SK-N-SH (cell line): ENCODE measurements around the gene UGCG. TPM values are rescaled to one million over a fixed set of nuclear protein-coding genes. Genes with fewer than 3 reads are reported as not detected.

Source experiments
- CTCF ChIA-PET: fragments of 300-600, 350-600 bp; formaldehyde crosslinking; extraction: SDS; loops from one replicate; lab custom pipeline; 2021; lab: Yijun Ruan, JAX
- POLR2A ChIA-PET: fragments of 350-600 bp; sonication (Branson Sonifier 250); formaldehyde crosslinking; extraction: SDS; loops from one replicate; lab custom pipeline; 2020; ENCODE audit warnings: antibody characterized with exemption, inconsistent platforms; lab: Yijun Ruan, JAX
- DNase-seq: peaks from one replicate; pipeline ENCODE4 v3.0.0; 2012
- H2AFZ ChIP-seq: fragments of 200-600 bp; sonication (generic); 2 replicates; pipeline ENCODE4 v1.8.1; 2016; ENCODE audit warnings: antibody characterized with exemption, mild to moderate bottlenecking, low read depth
- H3F3A ChIP-seq: fragments of 200-600 bp; sonication (generic); replicated peaks from 2 replicates; pipeline ENCODE3; 2016; ENCODE audit warnings: antibody characterized with exemption, mild to moderate bottlenecking; ENCODE audit not compliant: insufficient read depth
- H3K27ac ChIP-seq, 2 experiments: fragments of 200-500 bp in 1 of 2; fragments of 200-600 bp in 1 of 2; sonication (Bioruptor generic) in 1 of 2; sonication (generic), shearing (Covaris generic) in 1 of 2; 2 replicates each; pipeline versions ENCODE4 v1.5.1 to v1.6.1; 2014 to 2016; ENCODE audit warnings: low read depth in 2 of 2, inconsistent platforms in 1 of 2, low read length in 1 of 2, mild to moderate bottlenecking in 1 of 2, mixed read lengths in 1 of 2
- H3K27me3 ChIP-seq: fragments of 200-600 bp; sonication (generic), shearing (Covaris generic); 2 replicates; pipeline ENCODE4 v1.6.1; 2016; ENCODE audit warnings: mixed run types; ENCODE audit not compliant: insufficient read depth
- H3K36me3 ChIP-seq, 2 experiments: fragments of 200-500 bp in 1 of 2; fragments of 200-600 bp in 1 of 2; sonication (Bioruptor generic) in 1 of 2; sonication (generic) in 1 of 2; replicated peaks in 1 of 2; 2 replicates each; pipeline versions ENCODE3 to v1.5.1; 2014 to 2016; ENCODE audit warnings: low read length in 1 of 2, mild to moderate bottlenecking in 1 of 2; ENCODE audit not compliant: insufficient read depth in 2 of 2, control insufficient read depth in 1 of 2
- H3K4me1 ChIP-seq, 2 experiments: fragments of 200-500 bp in 1 of 2; fragments of 200-600 bp in 1 of 2; sonication (Bioruptor generic) in 1 of 2; sonication (generic), shearing (Covaris generic) in 1 of 2; 2 replicates each; pipeline versions ENCODE4 v1.5.1 to v1.6.1; 2014 to 2016; ENCODE audit warnings: low read depth in 1 of 2, low read length in 1 of 2, mixed run types in 1 of 2; ENCODE audit not compliant: insufficient read depth in 2 of 2, control insufficient read depth in 1 of 2
- H3K4me2 ChIP-seq: fragments of 200-600 bp; sonication (generic), shearing (Covaris generic); 2 replicates; pipeline ENCODE4 v1.6.1; 2017; ENCODE audit warnings: mixed run types
- H3K4me3 ChIP-seq, 2 experiments: fragments of 200-500 bp in 1 of 2; fragments of 200-600 bp in 1 of 2; sonication (Bioruptor generic) in 1 of 2; sonication (generic), shearing (Covaris generic) in 1 of 2; 2 replicates each; pipeline versions ENCODE4 v1.5.1 to v1.8.1; 2014 to 2016; ENCODE audit warnings: low read depth in 2 of 2, inconsistent platforms in 1 of 2, low read length in 1 of 2, mild to moderate bottlenecking in 1 of 2, mixed read lengths in 1 of 2, moderate library complexity in 1 of 2
- H3K79me2 ChIP-seq: fragments of 200-600 bp; sonication (generic); 2 replicates; pipeline ENCODE4 v1.8.1; 2017; ENCODE audit warnings: mild to moderate bottlenecking; ENCODE audit not compliant: insufficient read depth
- H3K9ac ChIP-seq: fragments of 200-600 bp; sonication (generic); 2 replicates; pipeline ENCODE4 v1.6.1; 2017; ENCODE audit warnings: mixed run types
- H3K9me2 ChIP-seq: fragments of 200-600 bp; sonication (generic); 2 replicates; pipeline ENCODE4 v1.6.1; 2017; ENCODE audit warnings: mixed run types
- H3K9me3 ChIP-seq: fragments of 200-600 bp; sonication (generic); 2 replicates; pipeline ENCODE4 v1.6.1; 2017; ENCODE audit warnings: mixed run types, mild to moderate bottlenecking, moderate library complexity
- H4K20me1 ChIP-seq: fragments of 200-600 bp; sonication (generic); 2 replicates; pipeline ENCODE4 v1.6.1; 2017; ENCODE audit warnings: mild to moderate bottlenecking, mixed run types; ENCODE audit not compliant: insufficient read depth
- GABPA ChIP-seq: IDR thresholded peaks from 2 replicates; pipeline ENCODE4 v1.4.0; 2012; ENCODE audit warnings: low read depth, mild to moderate bottlenecking
- MEF2A ChIP-seq: IDR thresholded peaks from 2 replicates; pipeline ENCODE4 v1.4.0; 2012; ENCODE audit warnings: low read depth, borderline replicate concordance
- RAD21 ChIP-seq: IDR thresholded peaks from 2 replicates; pipeline ENCODE4 v1.6.1; 2012; ENCODE audit warnings: mild to moderate bottlenecking, low read length
- RFX5 ChIP-seq: IDR thresholded peaks from 2 replicates; pipeline ENCODE4 v1.6.1; 2012; ENCODE audit warnings: mild to moderate bottlenecking, improper control_type of control experiment, low read length
- YY1 ChIP-seq: IDR thresholded peaks from 2 replicates; pipeline ENCODE4 v1.4.0; 2012; ENCODE audit warnings: low read depth, mild to moderate bottlenecking
- WGBS: methylation state at CpG from one replicate; pipeline ENCODE4 v1.1.6; 2017; ENCODE audit warnings: low lambda C conversion rate; 5-methylcytosine and 5-hydroxymethylcytosine counted together
- polyA plus RNA-seq, 3 experiments: library from polyadenylated mRNA; depleted of rRNA; stranded (reverse); fragments of >200 nt; gene quantifications; 2 replicates each; pipeline ENCODE4 v1.2.3, GENCODE V29; 2012
- small RNA-seq, 7 experiments: library from RNA; depleted of rRNA; stranded (forward); fragments of <200 nt; gene quantifications; one replicate each; pipeline ENCODE3, GENCODE V24; 2012
- TF ChIP-seq, protein P1 (sequence below): fragments of 150-350 bp; IDR thresholded peaks from 2 replicates; pipeline ENCODE4 v1.6.1; 2016; ENCODE audit warnings: mild to moderate bottlenecking, low read depth, low read length

UGCG gene
- polyA plus RNA-seq, 1 of the 3 experiments (the other 2 are of a cell fraction), result 20.0 TPM

- ChIA-PET CTCF (no interaction called here), POLR2A (no interaction called here)
- Histone ChIP-seq H3F3A (no peaks in the 10 kb centered on the region), H3K4me1 (peaks cover 0 to 7% of the 10 kb centered on the region in 2 experiments; a peak in 1 of 4 replicates), H3K9me2 (no peaks in the 10 kb centered on the region), H3K36me3 (no peaks in the 10 kb centered on the region), H3K27ac (no peak overlapping the region), H3K27me3 (no peaks in the 10 kb centered on the region), H3K4me2 (no peak overlapping the region), H3K9ac (no peak overlapping the region), H2AFZ (no peak overlapping the region), H3K79me2 (no peaks in the 10 kb centered on the region), H4K20me1 (no peaks in the 10 kb centered on the region), H3K4me3 (no peak overlapping the region), H3K9me3 (no peaks in the 10 kb centered on the region)
- no peak for DNase-seq
- TF ChIP-seq MEF2A (no peak), YY1 (no peak), RAD21 (no peak), GABPA (no peak), RFX5 (no peak)
- TF ChIP-seq, protein P1, sequence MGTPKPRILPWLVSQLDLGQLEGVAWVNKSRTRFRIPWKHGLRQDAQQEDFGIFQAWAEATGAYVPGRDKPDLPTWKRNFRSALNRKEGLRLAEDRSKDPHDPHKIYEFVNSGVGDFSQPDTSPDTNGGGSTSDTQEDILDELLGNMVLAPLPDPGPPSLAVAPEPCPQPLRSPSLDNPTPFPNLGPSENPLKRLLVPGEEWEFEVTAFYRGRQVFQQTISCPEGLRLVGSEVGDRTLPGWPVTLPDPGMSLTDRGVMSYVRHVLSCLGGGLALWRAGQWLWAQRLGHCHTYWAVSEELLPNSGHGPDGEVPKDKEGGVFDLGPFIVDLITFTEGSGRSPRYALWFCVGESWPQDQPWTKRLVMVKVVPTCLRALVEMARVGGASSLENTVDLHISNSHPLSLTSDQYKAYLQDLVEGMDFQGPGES, result no peak
- 88% methylated on average over 5 of the region's 5 CpGs for WGBS
Measured at GRCh38 chr9:111984086-111984802, 87.6 kb downstream of the UGCG start.

Small RNAs within 50 kb of the gene (small RNA-seq; reads per million reads assigned to genes)
- 0 to 0.21 (median 0) reads per million in 7 experiments for gene MIR4668

Other genes starting within 250 kb of the UGCG start
- gene GNG10, start 235.2 kb upstream of the UGCG start, polyA plus RNA-seq (2012; rRNA removed), result 57.7 and 69.3 TPM in 2 replicates
- not detected in 2 replicates for gene SHOC1, start 101.9 kb upstream of the UGCG start, polyA plus RNA-seq (2012; rRNA removed)